Activated CD4-positive, alpha-beta T cell treated with anti-CD3 and anti-CD28 coated beads, Interleukin-2, amount 50 U/mL, for 16 hours (primary cell): Measurements from ENCODE around the gene ACTR6.
A peak's percentile ranks its signal among the peaks of the same experiment; 100 is the strongest.
"Not testable (repeated sequence)": the region's sequence is repeated elsewhere in the genome, so short reads cannot be mapped to it uniquely, and the experiment has no call there.

ENCODE experiments used
- DNase-seq: peaks from one replicate; pipeline ENCODE4 v3.0.0-alpha.2; 2020

Gene ACTR6

DNA sequence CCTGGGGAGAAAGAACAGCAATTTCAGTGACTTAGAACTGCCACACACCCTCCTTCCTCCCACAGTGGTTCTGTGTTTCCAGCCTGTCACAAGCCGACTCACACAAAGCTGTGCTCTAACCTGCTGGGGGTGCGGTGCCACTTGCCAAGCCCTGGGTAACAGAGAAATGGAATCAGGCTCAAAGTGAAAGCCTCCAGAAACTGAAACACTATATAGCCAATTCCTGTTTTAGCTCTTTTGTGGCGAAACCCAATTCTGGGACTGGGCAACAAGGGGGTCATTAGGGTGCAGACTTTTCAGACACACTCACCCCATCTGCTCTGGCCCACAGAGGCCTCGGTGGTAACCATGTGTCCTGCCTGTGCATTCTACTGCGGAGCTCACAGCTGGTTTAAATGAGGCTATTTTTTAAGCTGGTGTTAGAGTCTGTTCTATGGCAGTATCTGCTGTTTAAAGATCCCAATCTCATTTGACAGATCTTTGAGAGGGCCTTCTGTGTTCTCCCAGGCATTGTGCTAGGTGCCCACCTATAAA lies 15.2 kb upstream of the ACTR6 start:
- DNase-seq = peak; percentile 38

- no peak for DNase-seq
Measured at GRCh38 chr12:100186071-100186470, 14.5 kb upstream of the ACTR6 start.

GRCh38 chr12:100187068-100187467 lies 13.5 kb upstream of the ACTR6 start:
- no peak for DNase-seq

- no peak for DNase-seq
Measured at GRCh38 chr12:100187857-100188519, 12.6 kb upstream of the ACTR6 start.

DNA sequence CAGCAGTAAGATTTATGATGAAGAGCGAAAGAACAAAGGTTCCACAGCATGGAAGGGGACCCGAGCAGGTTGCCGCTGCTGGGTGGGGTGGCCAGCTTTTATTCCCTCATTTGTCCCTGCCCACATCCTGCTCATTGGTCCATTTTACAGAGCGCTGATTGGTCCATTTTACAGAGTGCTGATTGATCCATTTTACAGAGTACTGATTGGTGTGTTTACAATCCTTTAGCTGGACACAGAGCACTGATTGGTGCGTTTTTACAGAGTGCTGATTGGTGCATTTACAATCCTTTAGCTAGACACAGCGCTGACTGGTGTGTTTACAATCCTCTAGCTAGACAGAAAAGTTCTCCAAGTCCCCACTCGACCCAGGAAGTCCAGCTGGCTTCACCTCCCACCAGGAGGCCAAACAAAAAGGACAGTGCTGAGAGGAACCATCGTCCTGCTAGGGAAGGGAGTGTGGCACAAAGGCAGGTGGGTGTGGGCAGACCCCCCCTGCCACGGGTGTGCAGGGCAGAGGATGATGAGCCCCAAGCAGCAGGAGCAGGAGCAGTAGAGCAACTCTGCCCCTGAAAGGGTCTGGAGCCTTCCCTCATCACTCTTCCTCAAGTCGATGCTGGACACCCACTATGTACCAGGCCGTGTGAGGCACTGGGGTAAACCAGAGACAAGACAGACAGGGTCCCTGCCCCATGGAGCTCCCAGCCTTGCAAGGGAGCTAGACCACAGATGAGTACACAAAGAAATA lies 11.6 kb upstream of the ACTR6 start:
- DNase-seq = not testable (repeated sequence)

- no peak for DNase-seq
Measured at GRCh38 chr12:100189636-100190394, 10.8 kb upstream of the ACTR6 start.

DNA sequence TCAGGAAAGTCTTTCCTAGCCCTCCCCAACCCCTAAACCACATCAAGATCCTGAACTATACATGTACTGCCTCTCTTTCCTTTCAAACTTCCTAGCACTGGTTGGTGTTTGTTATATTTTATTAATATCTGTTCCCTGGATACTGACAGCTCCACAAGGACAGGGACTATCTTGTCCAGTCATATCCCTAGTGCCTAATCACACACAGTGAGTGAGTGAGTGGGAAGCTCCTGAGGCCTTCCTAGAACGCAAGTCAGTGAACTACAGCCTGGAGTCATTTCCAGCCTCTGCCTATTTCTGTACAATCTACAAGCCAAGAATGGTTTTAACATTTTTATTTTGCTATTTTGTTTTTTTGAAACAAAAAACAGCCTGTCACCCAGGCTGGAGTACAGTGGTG lies 7.5 kb upstream of the ACTR6 start:
- no peak for DNase-seq

DNA sequence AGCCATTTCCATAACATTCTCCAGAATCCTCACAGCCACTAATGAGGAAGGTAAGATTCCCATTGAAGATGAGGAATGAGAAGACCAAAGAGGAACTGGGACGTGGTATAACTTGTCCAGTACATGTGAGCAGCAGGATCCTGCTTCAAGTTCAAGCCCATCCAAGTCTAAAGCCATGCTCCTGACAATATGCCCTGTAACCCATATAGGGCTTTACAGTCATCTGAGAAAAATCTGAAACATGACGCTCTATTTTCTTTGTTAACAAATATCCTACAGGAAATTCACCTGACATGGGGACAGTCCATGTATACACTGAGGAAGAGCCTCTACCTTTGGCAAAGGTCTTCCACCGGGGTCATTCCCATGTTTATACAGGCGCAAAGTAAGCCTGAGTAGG lies 3.1 kb upstream of the ACTR6 start:
- DNase-seq = no peak

DNA sequence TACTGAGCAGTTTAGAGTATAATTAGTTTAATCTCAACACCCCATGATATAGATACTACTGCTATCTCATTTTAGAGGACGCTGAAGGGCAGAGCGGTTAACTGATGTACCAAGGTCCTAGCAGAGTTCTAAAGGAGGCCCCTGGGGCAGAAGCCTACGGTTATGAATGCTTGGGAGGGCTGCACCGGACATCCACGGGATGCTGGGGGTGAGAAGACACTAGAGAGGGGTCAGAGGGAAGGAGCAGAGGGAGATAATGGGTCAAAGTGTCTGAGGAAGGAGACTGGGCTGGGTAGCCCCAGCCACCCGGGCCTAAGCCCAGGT lies 1.6 kb upstream of the ACTR6 start:
- DNase-seq = no peak

DNA sequence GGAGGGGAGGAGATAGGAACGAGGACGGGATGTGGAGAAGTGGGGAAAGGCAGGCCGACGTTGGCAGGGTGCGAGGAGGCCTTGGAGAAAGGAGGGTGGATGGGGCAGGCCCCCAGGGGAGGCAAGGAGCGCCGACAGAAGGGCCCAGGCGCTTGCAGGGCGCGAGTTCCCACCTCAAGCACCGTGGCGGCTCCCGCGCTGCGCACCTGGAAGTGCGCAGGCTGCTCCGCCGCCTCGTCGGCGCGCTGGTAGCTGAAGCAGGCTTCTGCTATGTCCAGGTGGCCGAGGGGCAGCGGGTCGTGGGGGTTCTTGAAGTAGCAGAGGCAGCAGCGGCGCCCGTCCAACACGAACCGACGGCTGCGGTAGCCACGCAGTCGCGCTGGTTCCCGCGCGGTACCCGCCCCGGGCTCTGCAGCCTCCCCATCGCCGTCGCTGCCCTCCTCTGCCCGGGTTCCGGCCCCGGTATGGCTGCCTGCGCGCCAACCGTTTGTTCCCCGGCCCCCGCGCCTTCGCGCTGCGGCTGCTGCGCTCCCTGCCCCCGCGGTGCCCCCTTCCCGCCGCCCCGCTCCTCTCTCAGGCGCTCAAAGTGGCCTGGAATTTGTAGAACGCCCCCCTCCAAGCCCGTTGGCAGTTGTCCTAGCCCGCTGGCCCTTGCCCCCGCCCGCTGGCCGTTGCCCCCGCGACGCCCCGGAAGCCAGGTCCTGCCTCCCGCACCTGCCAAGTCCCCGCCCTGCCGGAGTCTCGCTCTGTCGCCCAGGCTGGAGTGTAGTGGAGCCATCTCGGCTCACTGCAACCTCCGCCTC lies 1.1 kb upstream of the ACTR6 start:
- peak; percentile 80 for DNase-seq

GRCh38 chr12:100201604-100202423 lies 1.2 kb downstream of the ACTR6 start:
- DNase-seq = no peak

DNA sequence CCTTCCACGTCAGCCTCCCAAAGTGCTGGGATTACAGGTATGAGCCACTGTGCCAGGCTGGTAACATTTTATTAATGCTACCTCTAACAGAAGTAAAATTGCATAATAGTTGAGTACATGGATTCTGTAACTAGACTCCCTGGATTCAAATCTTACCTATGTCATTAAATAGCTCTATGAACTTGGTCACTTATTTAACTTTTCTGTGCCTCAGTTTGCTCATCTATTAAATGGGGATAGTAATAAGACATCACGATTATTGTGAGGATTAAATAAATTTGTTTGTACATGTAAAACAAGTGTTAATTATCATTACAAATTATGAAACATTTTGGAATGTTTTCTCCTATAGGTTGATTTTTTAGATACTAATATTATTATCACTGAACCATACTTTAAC lies 6.7 kb downstream of the ACTR6 start:
- no peak for DNase-seq

- DNase-seq = no peak
Measured at GRCh38 chr12:100208834-100209233, 8.2 kb downstream of the ACTR6 start.

GRCh38 chr12:100211698-100212097 lies 11.1 kb downstream of the ACTR6 start:
- no peak for DNase-seq

GRCh38 chr12:100213016-100213891 lies 12.6 kb downstream of the ACTR6 start:
- DNase-seq = no peak

DNA sequence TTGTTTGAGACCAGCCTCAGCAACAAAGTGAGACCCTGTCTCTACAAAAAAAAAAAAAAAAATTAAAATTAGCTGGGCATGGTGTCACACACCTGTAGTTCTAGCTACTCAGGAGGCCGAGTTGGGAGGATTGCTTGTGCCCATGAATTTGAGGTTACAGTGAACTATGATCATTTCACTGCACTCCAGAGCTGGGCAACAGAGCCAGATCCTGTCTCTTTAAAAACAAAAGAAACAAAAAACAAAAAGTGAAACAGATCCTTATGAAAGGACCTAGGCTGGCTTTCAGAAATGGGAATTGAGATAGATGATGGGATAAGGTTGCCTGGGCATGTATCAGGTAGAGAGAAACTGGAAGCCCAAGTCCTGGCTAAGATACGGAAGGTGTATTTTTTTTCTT lies 13.9 kb downstream of the ACTR6 start:
- DNase-seq = no peak

- DNase-seq = no peak
Measured at GRCh38 chr12:100215209-100215608, 14.6 kb downstream of the ACTR6 start.

DNA sequence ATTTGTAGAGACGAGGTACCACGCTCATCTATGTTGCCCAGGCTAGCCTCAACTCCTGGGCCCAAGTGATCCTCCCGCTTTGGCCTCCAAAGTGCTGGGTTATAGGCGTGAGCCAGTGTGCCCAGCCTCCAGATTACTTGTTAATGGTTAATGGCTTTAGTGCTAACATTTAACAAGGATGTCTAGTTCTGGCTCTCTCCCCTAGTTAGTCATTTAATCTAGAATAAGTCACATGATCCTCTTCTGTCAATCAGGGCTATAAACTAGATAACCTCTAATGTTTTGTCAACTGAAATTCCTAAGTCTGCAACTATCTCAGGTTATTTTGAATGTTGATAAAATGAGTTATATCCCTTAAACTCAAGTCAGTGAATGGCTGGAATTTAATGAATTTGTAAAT lies 15.7 kb downstream of the ACTR6 start:
- DNase-seq = no peak

DNA sequence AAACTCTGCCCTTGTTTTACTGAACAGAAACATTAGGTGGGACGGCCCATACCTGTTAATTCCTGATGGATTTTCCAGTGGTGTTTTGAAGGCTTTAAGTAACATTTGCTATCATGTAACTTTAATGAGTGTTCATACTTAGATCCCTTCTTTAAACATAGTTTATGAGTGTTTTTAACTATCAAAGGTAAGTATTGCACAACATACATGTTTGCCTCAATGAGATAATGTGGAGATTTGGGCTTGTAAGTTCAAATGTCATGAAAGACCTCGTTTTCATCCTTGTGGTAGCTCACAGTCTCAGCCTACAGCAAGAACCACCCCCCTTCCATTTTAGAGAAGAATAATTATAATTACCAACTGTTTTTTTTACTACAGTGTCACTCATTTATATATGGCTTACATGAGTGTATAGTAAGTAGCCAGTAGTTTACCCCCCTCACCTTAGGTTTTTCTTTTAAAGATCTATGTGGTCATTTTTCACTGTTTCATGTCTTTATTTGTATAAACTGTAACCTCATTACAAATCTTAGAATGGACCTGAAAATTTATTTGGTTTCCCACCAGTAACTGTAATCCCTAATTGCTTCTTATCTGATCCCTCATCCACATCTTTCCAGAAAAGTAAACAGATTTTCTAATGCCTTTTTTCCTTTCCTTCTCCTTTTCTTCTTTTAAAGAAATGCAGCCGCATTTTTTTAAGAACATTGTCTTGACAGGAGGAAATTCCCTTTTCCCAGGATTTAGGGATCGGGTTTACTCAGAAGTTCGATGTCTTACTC lies 18.9 kb downstream of the ACTR6 start:
- DNase-seq = no peak

DNA sequence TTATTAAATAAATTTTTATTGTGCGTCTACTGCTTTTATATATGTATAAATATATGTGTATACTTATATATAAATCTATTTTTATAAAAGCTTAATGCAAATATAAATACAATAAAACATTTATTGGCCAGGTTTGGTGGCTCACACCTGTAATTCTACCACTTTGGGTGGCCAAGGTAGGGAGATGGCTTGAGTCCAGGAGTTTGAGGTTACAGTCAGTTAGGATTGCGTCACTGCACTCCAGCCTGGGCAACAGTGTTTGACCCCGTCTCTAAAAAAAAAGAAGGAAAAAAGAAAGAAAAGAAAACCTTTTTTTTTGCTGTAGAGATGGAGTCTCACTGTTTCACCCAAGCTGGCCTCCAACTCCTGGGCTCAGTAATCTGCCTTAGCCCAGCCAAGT lies 20.9 kb downstream of the ACTR6 start:
- no peak for DNase-seq
